ENCODE results near the gene PTRHD1. TPM values are rescaled to one million over a fixed set of nuclear protein-coding genes. Genes with fewer than 3 reads are reported as not detected.

PTRHD1 gene
- total RNA-seq, 1 donor from 2014 or later = 31.1 TPM

- DNase-seq (ENCODE audit: extremely low spot score, unreplicated experiment) = peak; percentile 40
- H3K4me3 Mint-ChIP-seq (ENCODE audit: unreplicated experiment) = no peak overlapping the region
- no peak overlapping the region for H3K27ac Mint-ChIP-seq (ENCODE audit: unreplicated experiment)
- no peaks in the 10 kb centered on the region for H3K27me3 Mint-ChIP-seq (ENCODE audit: unreplicated experiment)
- peaks cover 27% of the 10 kb centered on the region for H3K4me1 Mint-ChIP-seq (ENCODE audit: unreplicated experiment)
- no peaks in the 10 kb centered on the region for H3K9me3 Mint-ChIP-seq (ENCODE audit: unreplicated experiment)
- TF ChIP-seq CTCF (IDR thresholded peaks at IDR 0.05) = no peak
- peaks cover 7% of the 10 kb centered on the region for H3K36me3 Mint-ChIP-seq (ENCODE audit: unreplicated experiment)
These were observed 1.7 kb downstream of the PTRHD1 start for GRCh38 chr2:24791452-24791851.

- peaks cover 7% of the 10 kb centered on the region for H3K36me3 Mint-ChIP-seq (ENCODE audit: unreplicated experiment)
- DNase-seq (ENCODE audit: extremely low spot score, unreplicated experiment) = no peak
- no peak overlapping the region for H3K4me3 Mint-ChIP-seq (ENCODE audit: unreplicated experiment)
- H3K27ac Mint-ChIP-seq (ENCODE audit: unreplicated experiment) = no peak overlapping the region
- peaks cover 13% of the 10 kb centered on the region for H3K4me1 Mint-ChIP-seq (ENCODE audit: unreplicated experiment)
- TF ChIP-seq CTCF (IDR thresholded peaks at IDR 0.05) = no peak
- H3K27me3 Mint-ChIP-seq (ENCODE audit: unreplicated experiment) = no peaks in the 10 kb centered on the region
- no peaks in the 10 kb centered on the region for H3K9me3 Mint-ChIP-seq (ENCODE audit: unreplicated experiment)
These were observed 4.4 kb downstream of the PTRHD1 start for GRCh38 chr2:24788816-24789215.

- Mint-ChIP-seq H3K4me3 (ENCODE audit: unreplicated experiment) (no peak overlapping the region), H3K27ac (ENCODE audit: unreplicated experiment) (no peak overlapping the region), H3K4me1 (ENCODE audit: unreplicated experiment) (peaks cover 7% of the 10 kb centered on the region), H3K27me3 (ENCODE audit: unreplicated experiment) (no peaks in the 10 kb centered on the region), H3K9me3 (ENCODE audit: unreplicated experiment) (no peaks in the 10 kb centered on the region), H3K36me3 (ENCODE audit: unreplicated experiment) (peaks cover 7% of the 10 kb centered on the region)
- DNase-seq (ENCODE audit: extremely low spot score, unreplicated experiment) = no peak
- no peak for TF ChIP-seq CTCF (IDR thresholded peaks at IDR 0.05)
These were observed 5.7 kb downstream of the PTRHD1 start for GRCh38 chr2:24787532-24787931.

- Mint-ChIP-seq H3K27ac (ENCODE audit: unreplicated experiment) (no peak overlapping the region), H3K4me1 (ENCODE audit: unreplicated experiment) (peaks cover 2% of the 10 kb centered on the region), H3K9me3 (ENCODE audit: unreplicated experiment) (no peaks in the 10 kb centered on the region), H3K36me3 (ENCODE audit: unreplicated experiment) (peaks cover 7% of the 10 kb centered on the region), H3K27me3 (ENCODE audit: unreplicated experiment) (no peaks in the 10 kb centered on the region), H3K4me3 (ENCODE audit: unreplicated experiment) (no peak overlapping the region)
- TF ChIP-seq CTCF (IDR thresholded peaks at IDR 0.05) = no peak
- DNase-seq (ENCODE audit: extremely low spot score, unreplicated experiment) = no peak
These were observed 7.4 kb downstream of the PTRHD1 start for GRCh38 chr2:24785671-24786321.

GRCh38 chr2:24783641-24784040 lies 9.6 kb downstream of the PTRHD1 start:
- Mint-ChIP-seq H3K9me3 (ENCODE audit: unreplicated experiment) (no peaks in the 10 kb centered on the region), H3K4me3 (ENCODE audit: unreplicated experiment) (no peak overlapping the region), H3K36me3 (ENCODE audit: unreplicated experiment) (no peaks in the 10 kb centered on the region), H3K4me1 (ENCODE audit: unreplicated experiment) (peaks cover 2% of the 10 kb centered on the region), H3K27ac (ENCODE audit: unreplicated experiment) (no peak overlapping the region), H3K27me3 (ENCODE audit: unreplicated experiment) (no peaks in the 10 kb centered on the region)
- TF ChIP-seq CTCF (IDR thresholded peaks at IDR 0.05) = no peak
- DNase-seq (ENCODE audit: extremely low spot score, unreplicated experiment) = no peak
